Testis (tissue), 2 donors: Measurements from ENCODE around the gene MLLT6.

Experiments
- CTCF ChIP-seq, 3 experiments: fragments of 450-650 bp in 2 of 3; fragments of 200-600 bp in 1 of 3; sonication (generic) in 1 of 3; IDR thresholded peaks; one replicate each; pipeline ENCODE4 v1.5.1; 2016 to 2019; ENCODE audit warnings: antibody characterized with exemption in 3 of 3, mild to moderate bottlenecking in 2 of 3, moderate library complexity in 1 of 3
- POLR2A ChIP-seq: fragments of 450-650 bp; IDR thresholded peaks from one replicate; pipeline ENCODE4 v1.6.1; 2017; ENCODE audit warnings: antibody characterized with exemption, mild to moderate bottlenecking, moderate library complexity

DNA sequence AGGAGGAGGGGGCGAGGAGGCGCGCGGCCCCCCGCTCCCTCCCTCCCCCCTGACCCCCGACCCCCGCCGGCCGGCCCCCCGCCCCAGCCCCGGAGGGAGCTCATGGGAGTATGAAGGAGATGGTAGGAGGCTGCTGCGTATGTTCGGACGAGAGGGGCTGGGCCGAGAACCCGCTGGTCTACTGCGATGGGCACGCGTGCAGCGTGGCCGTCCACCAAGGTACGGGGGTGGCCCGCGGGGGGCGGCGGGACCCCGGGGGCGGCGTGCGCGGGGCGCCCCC, 390 bp downstream of the MLLT6 start:
- TF ChIP-seq POLR2A: no peak
- no peak for TF ChIP-seq CTCF (IDR thresholded peaks at IDR 0.05)
